GM19193 (cell line): ENCODE measurements around the gene STK10.

Experiments
- POLR2A ChIP-seq: IDR thresholded peaks from 4 replicates; pipeline ENCODE4 v1.6.1; 2011; ENCODE audit not compliant: insufficient read depth, insufficient read length; ENCODE audit errors: extremely low read depth

STK10 gene

GRCh38 chr5:172028167-172028566 lies 159.9 kb downstream of the STK10 start:
- TF ChIP-seq POLR2A = no peak

- TF ChIP-seq POLR2A = no peak
Observed at GRCh38 chr5:172015346-172015745, 172.7 kb downstream of the STK10 start.

- no peak for TF ChIP-seq POLR2A
Observed at GRCh38 chr5:172010278-172010677, 177.7 kb downstream of the STK10 start.

- no peak for TF ChIP-seq POLR2A
Observed at GRCh38 chr5:172009536-172010270, 178.3 kb downstream of the STK10 start.

GRCh38 chr5:172008689-172009141 lies 179.3 kb downstream of the STK10 start:
- TF ChIP-seq POLR2A = no peak

- no peak for TF ChIP-seq POLR2A
Observed at GRCh38 chr5:172008111-172008455, 179.9 kb downstream of the STK10 start.

GRCh38 chr5:172007175-172008110 lies 180.6 kb downstream of the STK10 start:
- TF ChIP-seq POLR2A = no peak

GRCh38 chr5:172006321-172007174 lies 181.5 kb downstream of the STK10 start, which contains the start of gene FBXW11:
Gene FBXW11, minus strand, starts transcription at chr5:172006638. Its CDS starts 136 bp downstream, at chr5:172006502.
- TF ChIP-seq POLR2A = peak; percentile 97

- no peak for TF ChIP-seq POLR2A
Observed at GRCh38 chr5:172005708-172006320, 182.2 kb downstream of the STK10 start.

- no peak for TF ChIP-seq POLR2A
Observed at GRCh38 chr5:172004824-172005237, 183.2 kb downstream of the STK10 start.

- TF ChIP-seq POLR2A = no peak
Observed at GRCh38 chr5:172003746-172004145, 184.3 kb downstream of the STK10 start.

- TF ChIP-seq POLR2A = no peak
Observed at GRCh38 chr5:172002840-172003512, 185.0 kb downstream of the STK10 start.

GRCh38 chr5:172002310-172002709 lies 185.7 kb downstream of the STK10 start:
- no peak for TF ChIP-seq POLR2A

GRCh38 chr5:171999877-172000276 lies 188.1 kb downstream of the STK10 start:
- TF ChIP-seq POLR2A = no peak
